Naive thymus-derived CD8-positive, alpha-beta T cell (primary cell): ENCODE data around the gene LARP4. TPM values are rescaled to one million over a fixed set of nuclear protein-coding genes. Genes with fewer than 3 reads are reported as not detected.

Experiments
- ATAC-seq, 2 donors: fragments of 150-1000 bp; cut with Tn5 transposase in 1 of 2; sonication (Bioruptor Pico), chemical (Tn5 transposase) in 1 of 2; 1 replicate in 1 of 2; 2 replicates in 1 of 2; pipeline ENCODE4 v1.10.0; 2021; ENCODE audit warnings: mild to moderate bottlenecking in 2 of 2, moderate library complexity in 2 of 2
- POLR2A ChIA-PET: fragments of 350-600 bp; sonication (Branson Sonifier 250); formaldehyde crosslinking; loops from one replicate; lab custom pipeline; 2021; ENCODE audit warnings: antibody characterized with exemption; lab: Charles Lee
- DNase-seq, 10 donors: peaks; one replicate each; pipeline versions ENCODE4 v3.0.0 to v3.0.0-alpha.2; 2020 to 2022
- H3K27ac Mint-ChIP-seq, 10 donors: one replicate each; pipeline ENCODE4 v1.8.0; 2020 to 2022; ENCODE audit warnings: mild to moderate bottlenecking in 10 of 10, mixed read lengths in 10 of 10, moderate library complexity in 4 of 10, inconsistent platforms in 1 of 10
- H3K27me3 Mint-ChIP-seq, 5 donors: one replicate each; pipeline ENCODE4 v1.8.0; 2021 to 2022; ENCODE audit warnings: mixed read lengths in 5 of 5
- H3K36me3 Mint-ChIP-seq, 3 donors: one replicate each; pipeline ENCODE4 v1.8.0; 2020 to 2022; ENCODE audit warnings: mixed read lengths in 3 of 3, mild to moderate bottlenecking in 2 of 3, inconsistent platforms in 1 of 3
- H3K4me1 Mint-ChIP-seq, 4 donors: one replicate each; pipeline ENCODE4 v1.8.0; 2021 to 2022; ENCODE audit warnings: mixed read lengths in 4 of 4
- H3K4me3 Mint-ChIP-seq, 10 donors: one replicate each; pipeline ENCODE4 v1.8.0; 2020 to 2022; ENCODE audit warnings: mild to moderate bottlenecking in 10 of 10, mixed read lengths in 10 of 10, moderate library complexity in 6 of 10, inconsistent platforms in 1 of 10
- H3K9me3 Mint-ChIP-seq, 9 donors: one replicate each; pipeline ENCODE4 v1.8.0; 2020 to 2022; ENCODE audit warnings: mixed read lengths in 9 of 9, mild to moderate bottlenecking in 3 of 9, inconsistent platforms in 1 of 9, moderate library complexity in 1 of 9
- polyA plus RNA-seq, 3 donors: library from polyadenylated mRNA; unstranded; fragments of 300-500 nt; fragmentation: Illumina TruSeq; gene quantifications; one replicate each; pipeline ENCODE4 v1.2.3, GENCODE V29; 2021
- total RNA-seq, 8 experiments: library from RNA in 2 of 8; stranded (reverse) in 2 of 8; gene quantifications; one replicate each; pipeline ENCODE4 v1.2.3 and lab custom pipeline; 2021 to 2026

The LARP4 gene
- total and polyA plus RNA-seq, 5 experiments from 2014 or later = 14.9 to 44.1 (median 16.7) TPM

GRCh38 chr12:50505675-50506530 is 105.2 kb downstream of the LARP4 start:
- Mint-ChIP-seq H3K9me3 (peaks cover 0 to under 1% (median 0%) of the 10 kb centered on the region in 9 donors), H3K27ac (peak overlapping the region; percentile 87 to 95 (median 95)), H3K4me1 (peaks cover 32 to 57% (median 50%) of the 10 kb centered on the region in 4 donors), H3K36me3 (peaks cover 0 to 1% (median 0%) of the 10 kb centered on the region in 3 donors), H3K4me3 (peak overlapping the region; percentile 93 to 98 (median 96)), H3K27me3 (peaks cover 0 to 1% (median 0%) of the 10 kb centered on the region in 5 donors)
- POLR2A ChIA-PET = interaction anchor here (0.6 to 4.5 kb wide), 13 partner anchors 8 to 521 kb away, joined by 3 to 26 read pairs (median 5); partner anchors contain the start of gene ATF1
- ATAC-seq (peak in 1 of 2 donors; percentile 4), DNase-seq (peak in 1 of 10 donors; percentile 12)

GRCh38 chr12:50506753-50507473 is 106.2 kb downstream of the LARP4 start:
- Mint-ChIP-seq H3K27me3 (no peaks in the 10 kb centered on the region), H3K27ac (peak overlapping the region; percentile 1 to 95 (median 94)), H3K4me1 (peaks cover 32 to 59% (median 51%) of the 10 kb centered on the region in 4 donors), H3K9me3 (no peaks in the 10 kb centered on the region), H3K36me3 (no peaks in the 10 kb centered on the region), H3K4me3 (peak overlapping the region; percentile 93 to 98 (median 96))
- DNase-seq = no peak
- POLR2A ChIA-PET = interaction anchor here (0.8 to 4.5 kb wide), 6 partner anchors 8 to 128 kb away, joined by 3 to 26 read pairs (median 7); no protein-coding TSS in a partner anchor
- ATAC-seq = no peak

GRCh38 chr12:50507474-50507838 is 106.8 kb downstream of the LARP4 start:
- no peaks in the 10 kb centered on the region for H3K27me3 Mint-ChIP-seq
- POLR2A ChIA-PET = interaction anchor here (0.7 to 4.5 kb wide), 9 partner anchors 11 to 935 kb away, joined by 3 to 26 read pairs (median 6); partner anchors contain the start of gene ATF1
- no peaks in the 10 kb centered on the region for H3K9me3 Mint-ChIP-seq
- ATAC-seq (no peak), DNase-seq (no peak)
- peak overlapping the region; percentile 1 to 95 (median 93) for H3K27ac Mint-ChIP-seq
- H3K4me3 Mint-ChIP-seq = peak overlapping the region; percentile 93 to 98 (median 96)
- H3K36me3 Mint-ChIP-seq = no peaks in the 10 kb centered on the region
- peaks cover 32 to 64% (median 52%) of the 10 kb centered on the region in 4 donors for H3K4me1 Mint-ChIP-seq

- POLR2A ChIA-PET = interaction anchor here (0.7 to 4.5 kb wide), 10 partner anchors 10 to 936 kb away, joined by 3 to 23 read pairs (median 4); partner anchors contain the start of gene ATF1
- H3K27ac Mint-ChIP-seq = peak overlapping the region; percentile 72 to 95 (median 93)
- DNase-seq (peak in 5 of 10 donors; percentile 15 to 49 (median 27)), ATAC-seq (peak; percentile 24 to 27)
- no peaks in the 10 kb centered on the region for H3K27me3 Mint-ChIP-seq
- peaks cover 34 to 68% (median 54%) of the 10 kb centered on the region in 4 donors for H3K4me1 Mint-ChIP-seq
- H3K9me3 Mint-ChIP-seq = no peaks in the 10 kb centered on the region
- peak overlapping the region; percentile 93 to 98 (median 96) for H3K4me3 Mint-ChIP-seq
- H3K36me3 Mint-ChIP-seq = no peaks in the 10 kb centered on the region
Observed at GRCh38 chr12:50507930-50508329, 107.2 kb downstream of the LARP4 start.

- Mint-ChIP-seq H3K36me3 (no peaks in the 10 kb centered on the region), H3K4me1 (peaks cover 34 to 72% (median 59%) of the 10 kb centered on the region in 4 donors), H3K27ac (peak overlapping the region; percentile 71 to 95 (median 93)), H3K9me3 (no peaks in the 10 kb centered on the region), H3K4me3 (peak overlapping the region; percentile 93 to 98 (median 96)), H3K27me3 (no peaks in the 10 kb centered on the region)
- no peak for DNase-seq
- ATAC-seq = no peak
- POLR2A ChIA-PET = interaction anchor here (0.7 to 4.5 kb wide), 10 partner anchors 10 to 936 kb away, joined by 3 to 23 read pairs (median 4); partner anchors contain the start of gene ATF1
Observed at GRCh38 chr12:50508414-50508813, 107.7 kb downstream of the LARP4 start.

- Mint-ChIP-seq H3K4me3 (peak overlapping the region; percentile 93 to 98 (median 96)), H3K27me3 (no peaks in the 10 kb centered on the region), H3K36me3 (no peaks in the 10 kb centered on the region), H3K9me3 (no peaks in the 10 kb centered on the region), H3K27ac (peak overlapping the region; percentile 71 to 95 (median 93)), H3K4me1 (peaks cover 34 to 80% (median 65%) of the 10 kb centered on the region in 4 donors)
- ATAC-seq = no peak
- no peak for DNase-seq
- POLR2A ChIA-PET = interaction anchor here (1.0 to 3.1 kb wide), 7 partner anchors 9 to 255 kb away, joined by 3 to 23 read pairs (median 5); partner anchors contain the start of gene ATF1
Observed at GRCh38 chr12:50508970-50509663, 108.4 kb downstream of the LARP4 start.

GRCh38 chr12:50514526-50515276 is 114.0 kb downstream of the LARP4 start:
- peak; percentile 62 to 65 for ATAC-seq
- no peaks in the 10 kb centered on the region for H3K9me3 Mint-ChIP-seq
- DNase-seq = no peak
- H3K27me3 Mint-ChIP-seq = no peaks in the 10 kb centered on the region
- POLR2A ChIA-PET = interaction anchor here (0.6 to 1.4 kb wide), 5 partner anchors 8 to 249 kb away, joined by 3 to 4 read pairs (median 3); partner anchors contain the start of gene ATF1
- no peaks in the 10 kb centered on the region for H3K36me3 Mint-ChIP-seq
- H3K27ac Mint-ChIP-seq = peak overlapping the region; percentile 87 to 96 (median 93)
- H3K4me1 Mint-ChIP-seq = peaks cover 27 to 56% (median 53%) of the 10 kb centered on the region in 4 donors
- H3K4me3 Mint-ChIP-seq = peak overlapping the region; percentile 47 to 85 (median 78)

- peak overlapping the region; percentile 81 to 96 (median 92) for H3K27ac Mint-ChIP-seq
- H3K4me1 Mint-ChIP-seq = peaks cover 26 to 55% (median 50%) of the 10 kb centered on the region in 4 donors
- DNase-seq (no peak), ATAC-seq (no peak)
- no peaks in the 10 kb centered on the region for H3K27me3 Mint-ChIP-seq
- POLR2A ChIA-PET = interaction anchor here (0.6 to 1.6 kb wide), 4 partner anchors 9 to 56 kb away, joined by 3 to 7 read pairs (median 3); partner anchors contain the start of gene DIP2B
- no peaks in the 10 kb centered on the region for H3K36me3 Mint-ChIP-seq
- H3K9me3 Mint-ChIP-seq = no peaks in the 10 kb centered on the region
- peak overlapping the region; percentile 19 to 85 (median 74) for H3K4me3 Mint-ChIP-seq
Observed at GRCh38 chr12:50515587-50515986, 114.9 kb downstream of the LARP4 start.

GRCh38 chr12:50517421-50518048 is 116.8 kb downstream of the LARP4 start:
- H3K27ac Mint-ChIP-seq = no peak overlapping the region
- no peaks in the 10 kb centered on the region for H3K9me3 Mint-ChIP-seq
- no peak overlapping the region for H3K4me3 Mint-ChIP-seq
- peaks cover 28 to 62% (median 52%) of the 10 kb centered on the region in 4 donors for H3K4me1 Mint-ChIP-seq
- peaks cover 0 to 3% (median 2%) of the 10 kb centered on the region in 3 donors for H3K36me3 Mint-ChIP-seq
- POLR2A ChIA-PET = interaction anchor here (0.6 to 1.8 kb wide), 6 partner anchors 8 to 72 kb away, joined by 3 to 10 read pairs (median 5); partner anchors contain the start of gene DIP2B
- DNase-seq (peak in 1 of 10 donors; percentile 25), ATAC-seq (peak; percentile 52 to 73)
- H3K27me3 Mint-ChIP-seq = no peaks in the 10 kb centered on the region

GRCh38 chr12:50518090-50518489 is 117.4 kb downstream of the LARP4 start:
- Mint-ChIP-seq H3K36me3 (peaks cover 0 to 5% (median 3%) of the 10 kb centered on the region in 3 donors), H3K27ac (peak overlapping the region in 2 of 10 donors; percentile 85 to 93), H3K4me1 (peaks cover 29 to 64% (median 49%) of the 10 kb centered on the region in 4 donors), H3K27me3 (no peaks in the 10 kb centered on the region), H3K4me3 (peak overlapping the region in 3 of 10 donors; percentile 17 to 71 (median 36)), H3K9me3 (no peaks in the 10 kb centered on the region)
- POLR2A ChIA-PET = interaction anchor here (0.7 to 1.8 kb wide), 5 partner anchors 8 to 1499 kb away, joined by 3 to 10 read pairs (median 5); partner anchors contain the start of gene DIP2B
- DNase-seq (no peak), ATAC-seq (no peak)
